Ishikawa (cell line): ENCODE data around the gene NDP.

ENCODE experiments used
- CEBPB ChIP-seq: IDR thresholded peaks from 2 replicates; pipeline ENCODE4 v1.6.1; 2012
- CREB1 ChIP-seq: IDR thresholded peaks from 2 replicates; pipeline ENCODE4 v1.6.1; 2012; ENCODE audit warnings: low read depth
- EGR1 ChIP-seq: IDR thresholded peaks from 2 replicates; pipeline ENCODE4 v1.6.1; 2012
- EP300 ChIP-seq: IDR thresholded peaks from 2 replicates; pipeline ENCODE4 v1.6.1; 2012; ENCODE audit warnings: borderline replicate concordance
- FOXM1 ChIP-seq: IDR thresholded peaks from 2 replicates; pipeline ENCODE4 v1.6.1; 2012; ENCODE audit warnings: low read depth, borderline replicate concordance
- MAX ChIP-seq: IDR thresholded peaks from 2 replicates; pipeline ENCODE4 v1.6.1; 2012
- NFIC ChIP-seq: IDR thresholded peaks from 2 replicates; pipeline ENCODE4 v1.6.1; 2012
- RAD21 ChIP-seq: IDR thresholded peaks from 2 replicates; pipeline ENCODE4 v1.6.1; 2012; ENCODE audit warnings: low read depth
- REST ChIP-seq: IDR thresholded peaks from 2 replicates; pipeline ENCODE4 v1.6.1; 2012; ENCODE audit warnings: low read depth, mild to moderate bottlenecking
- TAF1 ChIP-seq: IDR thresholded peaks from 2 replicates; pipeline ENCODE4 v1.6.1; 2012; ENCODE audit warnings: low read depth, mild to moderate bottlenecking
- TCF12 ChIP-seq: IDR thresholded peaks from 2 replicates; pipeline ENCODE4 v1.6.1; 2012; ENCODE audit warnings: low read depth
- TEAD4 ChIP-seq: IDR thresholded peaks from 2 replicates; pipeline ENCODE4 v1.6.1; 2012
- USF1 ChIP-seq: IDR thresholded peaks from 2 replicates; pipeline ENCODE4 v1.6.1; 2012
- YY1 ChIP-seq: IDR thresholded peaks from 2 replicates; pipeline ENCODE4 v1.6.1; 2012; ENCODE audit warnings: low read depth
- ZBTB7A ChIP-seq: IDR thresholded peaks from 2 replicates; pipeline ENCODE4 v1.6.1; 2012; ENCODE audit warnings: low read depth

Gene NDP

GRCh38 chrX:43974741-43975465, 1.7 kb upstream of the NDP start:
- TF ChIP-seq TAF1 = no peak
- no peak for TF ChIP-seq EGR1
- TF ChIP-seq MAX = no peak
- TF ChIP-seq REST = no peak
- no peak for TF ChIP-seq CREB1
- TF ChIP-seq YY1 = no peak
- TF ChIP-seq RAD21 = no peak
- TF ChIP-seq ZBTB7A = no peak
- no peak for TF ChIP-seq CEBPB
- no peak for TF ChIP-seq FOXM1
- no peak for TF ChIP-seq NFIC
- no peak for TF ChIP-seq USF1
- TF ChIP-seq TCF12 = no peak

- no peak for TF ChIP-seq YY1
- TF ChIP-seq ZBTB7A = no peak
- TF ChIP-seq CREB1 = no peak
- no peak for TF ChIP-seq FOXM1
- no peak for TF ChIP-seq NFIC
- no peak for TF ChIP-seq MAX
Measured at GRCh38 chrX:43974100-43974475, 898 bp upstream of the NDP start.

- TF ChIP-seq EGR1 (no peak), REST (no peak), CEBPB (no peak), TEAD4 (no peak), FOXM1 (no peak), ZBTB7A (no peak), USF1 (no peak), EP300 (no peak), CREB1 (no peak), TCF12 (no peak), YY1 (no peak), TAF1 (no peak), RAD21 (no peak), MAX (no peak), NFIC (no peak)
Measured at GRCh38 chrX:43971966-43972961, 926 bp downstream of the NDP start.

- TF ChIP-seq ZBTB7A (no peak), EGR1 (no peak), USF1 (no peak), REST (no peak), RAD21 (no peak), MAX (no peak), EP300 (no peak), CEBPB (no peak), TCF12 (no peak), YY1 (no peak), FOXM1 (no peak), TAF1 (no peak), CREB1 (no peak)
Measured at GRCh38 chrX:43970528-43970927, 2.7 kb downstream of the NDP start.
